IPS-NIHi11 (cell line): ENCODE data around the gene ARHGEF4.

Source experiments
- DNase-seq: peaks from one replicate; pipeline ENCODE4 v3.0.0; 2012; ENCODE audit warnings: mixed read lengths, low spot score

ARHGEF4 gene

DNA sequence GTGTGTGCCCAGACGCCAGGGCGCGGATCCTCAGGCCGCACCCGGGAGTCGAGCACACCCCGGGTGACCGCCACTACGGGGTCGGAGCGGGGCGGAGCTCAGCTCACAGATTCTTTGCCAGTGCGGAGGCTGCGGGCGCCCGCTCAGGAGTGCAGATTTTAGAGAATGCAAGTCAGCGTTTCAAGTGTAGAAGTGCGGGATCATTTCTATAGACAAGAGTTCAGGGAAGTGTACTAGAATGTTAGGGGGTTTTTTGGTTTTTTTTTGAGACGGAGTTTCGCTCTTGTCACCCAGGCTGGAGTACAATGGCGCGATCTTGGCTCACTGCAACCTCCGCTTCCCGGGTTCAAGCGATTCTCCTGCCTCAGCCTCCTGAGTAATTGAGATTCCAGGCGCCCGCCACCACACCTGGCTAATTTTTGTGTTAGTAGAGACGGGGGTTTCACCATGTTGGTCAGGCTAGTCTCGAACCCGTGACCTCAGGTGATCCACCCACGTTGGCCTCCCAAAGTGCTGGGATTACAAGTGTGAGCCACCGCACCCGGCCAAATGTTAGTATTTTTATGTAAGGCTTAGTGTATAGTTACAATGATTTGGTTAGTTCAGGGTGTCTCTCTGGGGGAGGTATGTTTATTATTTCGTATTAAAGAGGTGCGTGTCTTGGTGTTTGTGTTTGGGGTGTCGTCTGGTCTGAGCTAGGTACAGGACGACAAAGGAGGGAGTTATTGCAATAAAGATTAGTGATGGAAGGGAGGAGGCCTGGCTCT lies 257.2 kb downstream of the ARHGEF4 start:
- DNase-seq: no peak

DNA sequence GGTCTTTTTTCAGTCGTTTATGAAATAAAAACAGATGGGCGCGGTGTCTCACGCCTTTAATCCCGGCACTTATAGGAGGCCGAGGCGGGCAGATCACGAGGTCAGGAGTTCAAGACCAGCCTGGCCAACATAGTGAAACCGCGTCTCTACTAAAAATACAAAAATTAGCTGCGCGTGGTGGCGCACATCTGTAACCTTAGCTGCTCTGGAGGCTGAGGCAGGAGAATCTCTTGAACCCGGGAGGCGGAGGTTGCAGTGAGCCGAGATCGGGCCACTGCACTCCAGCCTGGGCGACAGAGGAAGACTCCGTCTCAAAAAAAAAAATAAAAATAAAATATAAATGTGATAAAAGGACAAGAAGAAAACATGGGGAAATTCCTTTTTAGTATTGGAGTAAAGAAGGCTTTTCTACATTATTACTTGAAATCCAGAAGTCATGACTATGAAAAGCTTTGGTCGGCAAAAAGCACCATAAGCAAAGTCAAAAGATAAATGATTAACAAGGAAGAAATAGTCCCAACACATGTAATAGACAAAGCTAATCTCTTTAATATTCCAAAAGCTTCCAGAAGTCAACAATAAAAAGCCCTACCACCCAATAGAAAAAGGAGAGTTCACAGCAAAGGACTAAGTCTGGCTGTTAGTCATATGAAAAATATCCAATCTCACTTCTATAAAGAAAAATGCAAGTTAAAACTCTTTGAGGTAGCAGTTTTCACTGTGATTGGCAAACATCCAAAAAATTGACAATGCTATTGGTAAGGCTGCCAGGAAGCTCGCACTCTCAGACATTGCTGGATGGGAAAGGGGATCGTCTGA lies 258.0 kb downstream of the ARHGEF4 start:
- no peak for DNase-seq
